OCI-LY3 (cell line): ENCODE results near the gene RNF157.

Experiments used
- CTCF ChIP-seq: fragments of 200-600, 300-600 bp; sonication (generic); IDR thresholded peaks from 2 replicates; pipeline ENCODE4 v1.5.1; 2014; ENCODE audit warnings: antibody characterized with exemption, low read length, low read depth
- EZH2phosphoT487 ChIP-seq: fragments of 200-600 bp; shearing (Covaris generic); IDR thresholded peaks from 2 replicates; pipeline ENCODE4 v1.6.1; 2018; ENCODE audit warnings: antibody characterized with exemption, mixed run types, low read depth

DNA sequence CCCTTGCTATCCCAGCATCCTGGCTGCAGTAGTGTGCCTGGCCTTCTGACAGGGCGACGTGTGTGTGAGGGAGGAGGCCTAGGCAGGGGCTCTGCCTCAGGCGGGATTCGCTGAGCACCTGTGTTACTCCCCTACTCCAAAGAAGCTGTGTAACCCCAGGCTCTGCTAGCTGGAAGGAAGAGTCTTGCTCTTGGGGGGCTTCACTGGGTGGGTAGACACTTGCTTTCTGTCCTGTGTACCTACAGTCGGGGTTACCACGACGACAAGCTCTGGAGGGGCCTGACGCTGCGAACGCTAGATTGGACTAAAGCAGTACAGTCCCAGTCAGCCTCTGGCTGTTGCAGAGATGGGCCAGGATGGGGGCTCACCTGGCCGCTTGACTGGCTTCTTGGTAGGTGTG, 146.2 kb downstream of the RNF157 start:
- TF ChIP-seq CTCF (no peak), EZH2phosphoT487 (no peak)
